GM12878 (cell line): ENCODE measurements around the gene ORC1. TPM values are rescaled to one million over a fixed set of nuclear protein-coding genes. Genes with fewer than 3 reads are reported as not detected.

Source experiments
- DPF2 ChIP-seq: fragments of 450-650 bp; IDR thresholded peaks from 2 replicates; pipeline ENCODE4 v1.6.1; 2017; ENCODE audit warnings: mild to moderate bottlenecking
- LARP7 ChIP-seq: fragments of 450-650 bp; IDR thresholded peaks from 2 replicates; pipeline ENCODE4 v1.6.1; 2017; ENCODE audit warnings: mild to moderate bottlenecking
- MEF2B ChIP-seq: fragments of 450-650 bp; IDR thresholded peaks from 2 replicates; pipeline ENCODE4 v1.6.1; 2018; ENCODE audit warnings: mild to moderate bottlenecking, moderate library complexity; ENCODE audit not compliant: partially characterized antibody, poor library complexity, severe bottlenecking
- NFYB ChIP-seq: IDR thresholded peaks from 2 replicates; pipeline ENCODE4 v1.6.1; 2011; ENCODE audit warnings: low read depth, mild to moderate bottlenecking, low read length, improper control_type of control experiment, moderate library complexity; ENCODE audit not compliant: insufficient read depth
- NKRF ChIP-seq: fragments of 450-650 bp; conservative IDR thresholded peaks from 2 replicates; pipeline ENCODE4 v1.6.1; 2017; ENCODE audit warnings: mild to moderate bottlenecking, moderate library complexity
- NR2F1 ChIP-seq: fragments of 450-650 bp; conservative IDR thresholded peaks from 2 replicates; pipeline ENCODE4 v1.6.1; 2017; ENCODE audit warnings: mild to moderate bottlenecking
- POLR2AphosphoS5 ChIP-seq: IDR thresholded peaks from 2 replicates; pipeline ENCODE4 v1.6.1; 2011; ENCODE audit warnings: mild to moderate bottlenecking, low read length, inconsistent platforms
- POU2F2 ChIP-seq: IDR thresholded peaks from 3 replicates; pipeline ENCODE4 v1.6.1; 2011; ENCODE audit warnings: low read depth, mild to moderate bottlenecking, low read length, borderline replicate concordance
- RAD21 ChIP-seq: IDR thresholded peaks from 2 replicates; pipeline ENCODE4 v1.6.1; 2011; ENCODE audit warnings: mild to moderate bottlenecking, low read depth, low read length, moderate library complexity; ENCODE audit not compliant: insufficient read depth
- SP1 ChIP-seq: IDR thresholded peaks from one replicate; pipeline ENCODE4 v1.6.1; 2011; ENCODE audit warnings: low read depth, low read length
- STAT3 ChIP-seq: IDR thresholded peaks from 2 replicates; pipeline ENCODE4 v1.6.1; 2011; ENCODE audit warnings: low read depth, low read length, improper control_type of control experiment
- TCF12 ChIP-seq: IDR thresholded peaks from 2 replicates; pipeline ENCODE4 v1.6.1; 2011; ENCODE audit warnings: low read depth, mild to moderate bottlenecking, low read length
- ZBED1 ChIP-seq: IDR thresholded peaks from 2 replicates; pipeline ENCODE4 v1.6.1; 2016; ENCODE audit warnings: borderline replicate concordance
- ZNF592 ChIP-seq: fragments of 450-650 bp; IDR thresholded peaks from 2 replicates; pipeline ENCODE4 v1.6.1; 2017; ENCODE audit warnings: mild to moderate bottlenecking, moderate library complexity
- polyA plus RNA-seq, 11 experiments: library from polyadenylated mRNA; depleted of rRNA in 4 of 11; unstranded in 6 of 11; stranded (reverse) in 5 of 11; fragments of >200 nt; fragmentation: Nextera tagmentation in 4 of 11; fragmentation: Illumina TruSeq in 1 of 11; extraction: Ambion mirVana in 4 of 11; extraction: Trizol in 1 of 11; gene quantifications; 1 replicate in 1 of 11; 2 replicates in 10 of 11; pipeline versions ENCODE4 v1.2.1 to v1.2.3, GENCODE V29; 2011 to 2016; ENCODE audit warnings: inconsistent platforms in 2 of 11, missing spikeins in 2 of 11, low read depth in 1 of 11
- total RNA-seq, 4 experiments: library from RNA; depleted of rRNA in 3 of 4; stranded (reverse); fragments of >200 nt in 3 of 4; fragmentation: Illumina TruSeq in 1 of 4; extraction: Trizol in 1 of 4; gene quantifications; 2 replicates each; pipeline versions ENCODE4 v1.2.1 to v1.2.3, GENCODE V29; 2013 to 2021
- TF ChIP-seq, protein P1 (sequence below): IDR thresholded peaks from 2 replicates; pipeline ENCODE4 v1.6.1; 2011; ENCODE audit warnings: low read depth, mild to moderate bottlenecking, low read length, moderate library complexity, borderline replicate concordance; ENCODE audit errors: extremely low read depth
- TF ChIP-seq, protein P2 (sequence below): IDR thresholded peaks from 2 replicates; pipeline ENCODE4 v1.6.1; 2012; ENCODE audit warnings: mild to moderate bottlenecking, low read depth, low read length

The ORC1 gene
- total and polyA plus RNA-seq, 10 of the 15 experiments (the other 5 are each of a cell fraction or from before 2014, with no cell fraction given): 7.7 to 34.6 (median 28.7) TPM

DNA sequence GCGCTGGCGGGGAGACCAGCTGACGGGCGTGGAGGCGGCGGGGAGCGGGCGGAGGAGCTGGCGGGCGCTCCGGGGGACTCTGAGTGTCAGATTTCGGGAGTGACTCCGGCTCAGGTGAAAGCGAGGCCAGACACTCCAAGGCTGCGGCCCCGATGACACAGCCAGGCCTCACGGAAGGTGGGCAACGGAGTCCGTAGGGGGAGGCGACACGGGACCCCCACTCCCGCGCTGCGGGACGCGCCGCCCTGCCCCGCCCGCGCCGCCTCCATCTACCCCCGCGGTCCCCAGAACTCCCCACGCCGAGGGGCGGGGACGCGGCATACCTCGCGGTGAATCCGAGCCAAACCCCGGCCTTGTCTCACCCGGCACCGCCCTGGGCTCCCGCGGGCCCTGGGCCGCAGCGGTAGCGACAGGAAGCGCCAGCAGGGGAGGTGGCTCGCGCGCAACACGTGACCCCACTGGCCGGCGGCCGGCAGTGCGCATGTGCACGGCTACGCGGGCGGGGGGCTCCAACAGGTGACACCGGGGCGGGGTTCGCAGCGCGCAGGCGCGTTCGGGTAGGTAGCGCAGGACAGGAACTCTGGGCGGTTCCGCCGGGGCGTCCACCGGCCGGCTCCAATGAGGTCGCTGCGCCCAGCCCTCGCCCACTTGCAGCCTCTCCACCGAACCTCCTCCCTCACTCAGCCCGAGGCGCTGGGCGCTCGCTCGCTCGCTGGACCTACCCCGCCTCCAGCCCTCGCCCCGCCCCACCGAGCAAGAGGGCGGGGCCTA, 38.3 kb downstream of the ORC1 start, which contains the start of gene CC2D1B (continued):
- TF ChIP-seq, protein P1, sequence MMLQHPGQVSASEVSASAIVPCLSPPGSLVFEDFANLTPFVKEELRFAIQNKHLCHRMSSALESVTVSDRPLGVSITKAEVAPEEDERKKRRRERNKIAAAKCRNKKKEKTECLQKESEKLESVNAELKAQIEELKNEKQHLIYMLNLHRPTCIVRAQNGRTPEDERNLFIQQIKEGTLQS: peak; percentile 96
- TF ChIP-seq NFYB (peak; percentile 77; the same call in 1 of the 2 replicates), SP1 (peak; percentile 43), STAT3 (no peak), LARP7 (peak; percentile 99), ZNF592 (no peak), NKRF (peak; percentile 96), DPF2 (peak; percentile 89; the same call in 1 of the 2 replicates), POLR2AphosphoS5 (peak; percentile 85), TCF12 (peak; percentile 59; the same call in 1 of the 2 replicates), NR2F1 (peak; percentile 67), ZBED1 (no peak), RAD21 (no peak), POU2F2 (peak; percentile 71; the same call in 2 of the 3 replicates), MEF2B (peak; percentile 34)
- TF ChIP-seq, protein P2, sequence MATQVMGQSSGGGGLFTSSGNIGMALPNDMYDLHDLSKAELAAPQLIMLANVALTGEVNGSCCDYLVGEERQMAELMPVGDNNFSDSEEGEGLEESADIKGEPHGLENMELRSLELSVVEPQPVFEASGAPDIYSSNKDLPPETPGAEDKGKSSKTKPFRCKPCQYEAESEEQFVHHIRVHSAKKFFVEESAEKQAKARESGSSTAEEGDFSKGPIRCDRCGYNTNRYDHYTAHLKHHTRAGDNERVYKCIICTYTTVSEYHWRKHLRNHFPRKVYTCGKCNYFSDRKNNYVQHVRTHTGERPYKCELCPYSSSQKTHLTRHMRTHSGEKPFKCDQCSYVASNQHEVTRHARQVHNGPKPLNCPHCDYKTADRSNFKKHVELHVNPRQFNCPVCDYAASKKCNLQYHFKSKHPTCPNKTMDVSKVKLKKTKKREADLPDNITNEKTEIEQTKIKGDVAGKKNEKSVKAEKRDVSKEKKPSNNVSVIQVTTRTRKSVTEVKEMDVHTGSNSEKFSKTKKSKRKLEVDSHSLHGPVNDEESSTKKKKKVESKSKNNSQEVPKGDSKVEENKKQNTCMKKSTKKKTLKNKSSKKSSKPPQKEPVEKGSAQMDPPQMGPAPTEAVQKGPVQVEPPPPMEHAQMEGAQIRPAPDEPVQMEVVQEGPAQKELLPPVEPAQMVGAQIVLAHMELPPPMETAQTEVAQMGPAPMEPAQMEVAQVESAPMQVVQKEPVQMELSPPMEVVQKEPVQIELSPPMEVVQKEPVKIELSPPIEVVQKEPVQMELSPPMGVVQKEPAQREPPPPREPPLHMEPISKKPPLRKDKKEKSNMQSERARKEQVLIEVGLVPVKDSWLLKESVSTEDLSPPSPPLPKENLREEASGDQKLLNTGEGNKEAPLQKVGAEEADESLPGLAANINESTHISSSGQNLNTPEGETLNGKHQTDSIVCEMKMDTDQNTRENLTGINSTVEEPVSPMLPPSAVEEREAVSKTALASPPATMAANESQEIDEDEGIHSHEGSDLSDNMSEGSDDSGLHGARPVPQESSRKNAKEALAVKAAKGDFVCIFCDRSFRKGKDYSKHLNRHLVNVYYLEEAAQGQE: 0 out of 2 replicates have a peak, but pooled peaks have one; percentile 20
